Calu3 (cell line): ENCODE data around the gene FFAR4. TPM values are rescaled to one million over a fixed set of nuclear protein-coding genes. Genes with fewer than 3 reads are reported as not detected.
"Not testable (repeated sequence)": the region's sequence is repeated elsewhere in the genome, so short reads cannot be mapped to it uniquely, and the experiment has no call there.

Experiments
- Bru-seq: library from RNA; stranded (reverse); fragments of 400-500 nt; gene quantifications from one replicate; lab custom pipeline; 2021; lab: Mats Ljungman, UMichigan
- BruChase-seq, 2 experiments: library from RNA; stranded (reverse); fragments of 400-500 nt; gene quantifications; one replicate each; lab custom pipeline; 2021; lab: Mats Ljungman, UMichigan
- BruUV-seq: library from RNA; stranded (reverse); fragments of 400-500 nt; replicated peaks from 2 replicates; lab custom pipeline; 2021; lab: Mats Ljungman, UMichigan
- CTCF ChIA-PET: fragments of 300-600 bp; sonication (Branson Sonifier 250); formaldehyde crosslinking; loops from one replicate; lab custom pipeline; 2022; ENCODE audit warnings: antibody characterized with exemption; lab: Charles Lee
- DNase-seq: peaks from one replicate; pipeline ENCODE4 v3.0.0; 2022
- H3K27ac Mint-ChIP-seq: one replicate; pipeline ENCODE4 v1.8.0; 2022; ENCODE audit warnings: mixed read lengths; ENCODE audit not compliant: unreplicated experiment
- H3K27me3 Mint-ChIP-seq: one replicate; pipeline ENCODE4 v1.8.0; 2022; ENCODE audit warnings: mixed read lengths; ENCODE audit not compliant: unreplicated experiment
- H3K36me3 Mint-ChIP-seq: one replicate; pipeline ENCODE4 v1.8.0; 2022; ENCODE audit warnings: mild to moderate bottlenecking, moderate library complexity, mixed read lengths; ENCODE audit not compliant: insufficient read depth, unreplicated experiment
- H3K4me1 Mint-ChIP-seq: one replicate; pipeline ENCODE4 v1.8.0; 2022; ENCODE audit warnings: mild to moderate bottlenecking, low read depth, mixed read lengths; ENCODE audit not compliant: unreplicated experiment
- H3K4me3 Mint-ChIP-seq: one replicate; pipeline ENCODE4 v1.8.0; 2022; ENCODE audit warnings: mild to moderate bottlenecking, low read depth, moderate library complexity, mixed read lengths; ENCODE audit not compliant: unreplicated experiment
- H3K9me3 Mint-ChIP-seq: one replicate; pipeline ENCODE4 v1.8.0; 2022; ENCODE audit warnings: low read depth, mixed read lengths; ENCODE audit not compliant: unreplicated experiment
- intact Hi-C: fragments of 100-400 bp; cut with micrococcal nuclease; formaldehyde crosslinking; loops from one replicate; pipeline ENCODE4 v1.10.0; 2022; ENCODE audit not compliant: unreplicated experiment
- long read RNA-seq: library from polyadenylated mRNA; stranded (forward); transcript quantifications from one replicate; pipeline ENCODE4 v2.0.0, GENCODE V29; 2022
- total RNA-seq: library from RNA; stranded (reverse); gene quantifications from 2 replicates; pipeline ENCODE4 v1.2.3, GENCODE V29; 2022
- TF ChIP-seq, protein P1 (sequence below): fragments of 200-600 bp; IDR thresholded peaks from one replicate; pipeline ENCODE4 v1.8.0; 2022; ENCODE audit warnings: antibody characterized with exemption; ENCODE audit not compliant: unreplicated experiment

The FFAR4 gene
- total RNA-seq (0.61 and 0.97 TPM in 2 replicates), Bru-seq, nascent RNA (percentile 27 among the genes with signal in this experiment), BruChase-seq, experiment 1, labeled RNA remaining after a 6-hour chase (percentile 22 among the genes with signal in this experiment), BruChase-seq, experiment 2, labeled RNA remaining after a 2-hour chase (percentile 23 among the genes with signal in this experiment)
- long read RNA-seq: 0 reads

DNA sequence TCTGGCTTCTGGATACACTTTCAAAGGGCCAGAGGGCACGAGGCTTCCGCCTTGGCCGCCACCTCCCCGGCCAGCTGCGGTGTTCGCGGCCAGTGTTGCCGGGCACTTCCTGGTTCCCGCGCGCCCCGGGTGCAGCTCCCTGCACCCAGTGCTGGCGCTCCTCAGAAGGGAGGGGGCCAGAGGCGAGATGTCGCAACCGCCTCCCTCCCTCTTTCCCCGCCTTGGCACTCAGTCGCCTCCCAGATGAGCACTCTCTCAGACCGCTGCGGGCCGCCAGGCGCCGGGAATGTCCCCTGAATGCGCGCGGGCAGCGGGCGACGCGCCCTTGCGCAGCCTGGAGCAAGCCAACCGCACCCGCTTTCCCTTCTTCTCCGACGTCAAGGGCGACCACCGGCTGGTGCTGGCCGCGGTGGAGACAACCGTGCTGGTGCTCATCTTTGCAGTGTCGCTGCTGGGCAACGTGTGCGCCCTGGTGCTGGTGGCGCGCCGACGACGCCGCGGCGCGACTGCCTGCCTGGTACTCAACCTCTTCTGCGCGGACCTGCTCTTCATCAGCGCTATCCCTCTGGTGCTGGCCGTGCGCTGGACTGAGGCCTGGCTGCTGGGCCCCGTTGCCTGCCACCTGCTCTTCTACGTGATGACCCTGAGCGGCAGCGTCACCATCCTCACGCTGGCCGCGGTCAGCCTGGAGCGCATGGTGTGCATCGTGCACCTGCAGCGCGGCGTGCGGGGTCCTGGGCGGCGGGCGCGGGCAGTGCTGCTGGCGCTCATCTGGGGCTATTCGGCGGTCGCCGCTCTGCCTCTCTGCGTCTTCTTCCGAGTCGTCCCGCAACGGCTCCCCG is at the start of gene FFAR4:
Gene FFAR4, plus strand, starts transcription at position 231 of the 842 bp plus-strand sequence. Its CDS starts 56 bp downstream, at position 287.
- Mint-ChIP-seq H3K27me3 (no peaks in the 10 kb centered on the region), H3K9me3 (no peaks in the 10 kb centered on the region), H3K27ac (no peak within 1 kb of the TSS), H3K4me1 (peaks cover 9% of the 10 kb centered on the region), H3K4me3 (peak within 1 kb of the TSS; percentile 86), H3K36me3 (peaks cover 6% of the 10 kb centered on the region)
- DNase-seq: peak; percentile 70
- intact Hi-C loops: no loop called here
- CTCF ChIA-PET: interaction anchor here (1.0 kb wide), 1 partner anchor 12 kb away, joined by 6 read pairs; no protein-coding TSS in a partner anchor
- no TSS peak for BruUV-seq
- TF ChIP-seq, protein P1, sequence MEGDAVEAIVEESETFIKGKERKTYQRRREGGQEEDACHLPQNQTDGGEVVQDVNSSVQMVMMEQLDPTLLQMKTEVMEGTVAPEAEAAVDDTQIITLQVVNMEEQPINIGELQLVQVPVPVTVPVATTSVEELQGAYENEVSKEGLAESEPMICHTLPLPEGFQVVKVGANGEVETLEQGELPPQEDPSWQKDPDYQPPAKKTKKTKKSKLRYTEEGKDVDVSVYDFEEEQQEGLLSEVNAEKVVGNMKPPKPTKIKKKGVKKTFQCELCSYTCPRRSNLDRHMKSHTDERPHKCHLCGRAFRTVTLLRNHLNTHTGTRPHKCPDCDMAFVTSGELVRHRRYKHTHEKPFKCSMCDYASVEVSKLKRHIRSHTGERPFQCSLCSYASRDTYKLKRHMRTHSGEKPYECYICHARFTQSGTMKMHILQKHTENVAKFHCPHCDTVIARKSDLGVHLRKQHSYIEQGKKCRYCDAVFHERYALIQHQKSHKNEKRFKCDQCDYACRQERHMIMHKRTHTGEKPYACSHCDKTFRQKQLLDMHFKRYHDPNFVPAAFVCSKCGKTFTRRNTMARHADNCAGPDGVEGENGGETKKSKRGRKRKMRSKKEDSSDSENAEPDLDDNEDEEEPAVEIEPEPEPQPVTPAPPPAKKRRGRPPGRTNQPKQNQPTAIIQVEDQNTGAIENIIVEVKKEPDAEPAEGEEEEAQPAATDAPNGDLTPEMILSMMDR: no peak

- H3K27ac Mint-ChIP-seq: no peak overlapping the region
- no TSS peak for BruUV-seq
- no peaks in the 10 kb centered on the region for H3K27me3 Mint-ChIP-seq
- CTCF ChIA-PET: no interaction called here
- intact Hi-C loops: no loop called here
- TF ChIP-seq, protein P1: no peak
- H3K4me3 Mint-ChIP-seq: no peak overlapping the region
- peaks cover 42% of the 10 kb centered on the region for H3K36me3 Mint-ChIP-seq
- no peak for DNase-seq
- H3K9me3 Mint-ChIP-seq: peaks cover 3% of the 10 kb centered on the region
- H3K4me1 Mint-ChIP-seq: no peaks in the 10 kb centered on the region
Observed at GRCh38 chr10:93518531-93518930, 47.9 kb upstream of the FFAR4 start.

DNA sequence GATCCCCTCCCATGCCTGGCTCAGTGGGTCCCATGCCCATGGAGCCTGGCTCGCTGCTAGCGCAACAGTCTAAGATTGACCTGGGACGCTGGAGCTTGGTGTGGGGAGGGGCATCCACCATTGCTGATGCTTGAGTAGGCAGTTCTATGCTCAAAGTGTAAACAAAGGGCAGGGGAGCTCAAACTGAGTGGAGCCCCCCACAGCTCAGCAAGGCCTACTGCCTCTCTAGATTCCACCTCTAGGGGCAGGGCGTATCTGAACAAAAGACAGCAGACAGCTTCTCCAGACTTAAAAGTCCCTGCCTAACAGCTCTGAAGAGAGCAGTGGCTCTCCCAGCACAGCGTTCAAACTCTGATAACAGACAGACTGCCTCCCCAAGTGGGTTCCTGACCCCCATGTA is 31.2 kb upstream of the FFAR4 start:
- CTCF ChIA-PET: no interaction called here
- no TSS peak for BruUV-seq
- no peaks in the 10 kb centered on the region for H3K9me3 Mint-ChIP-seq
- H3K4me1 Mint-ChIP-seq: no peaks in the 10 kb centered on the region
- H3K27ac Mint-ChIP-seq: no peak overlapping the region
- no peak overlapping the region for H3K4me3 Mint-ChIP-seq
- intact Hi-C loops: no loop called here
- DNase-seq: no peak
- TF ChIP-seq, protein P1: no peak
- no peaks in the 10 kb centered on the region for H3K36me3 Mint-ChIP-seq
- H3K27me3 Mint-ChIP-seq: peaks cover 23% of the 10 kb centered on the region

- DNase-seq, H3K4me3 Mint-ChIP-seq, intact Hi-C loops, H3K27ac Mint-ChIP-seq, H3K36me3 Mint-ChIP-seq, H3K9me3 Mint-ChIP-seq, H3K4me1 Mint-ChIP-seq, BruUV-seq: not testable (repeated sequence)
- H3K27me3 Mint-ChIP-seq: peaks cover 23% of the 10 kb centered on the region
- CTCF ChIA-PET: interaction anchor here (1.7 kb wide), 1 partner anchor 14 kb away, joined by 6 read pairs; no protein-coding TSS in a partner anchor
Observed at GRCh38 chr10:93540871-93541270, 25.6 kb upstream of the FFAR4 start.
